Measurements from ENCODE around the gene E2F8.

The E2F8 gene

GRCh38 chr11:19252394-19253152, 11.8 kb upstream of the E2F8 start:
- DNase-seq = no peak

GRCh38 chr11:19251577-19251976, 10.8 kb upstream of the E2F8 start:
- DNase-seq = no peak

GRCh38 chr11:19246816-19247215, 6.1 kb upstream of the E2F8 start:
- no peak for DNase-seq

GRCh38 chr11:19245351-19245750, 4.6 kb upstream of the E2F8 start:
- no peak for DNase-seq

- DNase-seq = no peak
Observed at GRCh38 chr11:19244621-19245020, 3.9 kb upstream of the E2F8 start.

GRCh38 chr11:19244084-19244483, 3.3 kb upstream of the E2F8 start:
- no peak for DNase-seq

GRCh38 chr11:19243613-19244012, 2.9 kb upstream of the E2F8 start:
- no peak for DNase-seq

- DNase-seq = no peak
Observed at GRCh38 chr11:19243143-19243542, 2.4 kb upstream of the E2F8 start.

- no peak for DNase-seq
Observed at GRCh38 chr11:19242179-19242932, 1.6 kb upstream of the E2F8 start.

- DNase-seq = no peak
Observed at GRCh38 chr11:19241260-19242178, 774 bp upstream of the E2F8 start.

GRCh38 chr11:19239039-19239438, 1.7 kb downstream of the E2F8 start:
- no peak for DNase-seq

GRCh38 chr11:19237813-19238212, 2.9 kb downstream of the E2F8 start:
- no peak for DNase-seq

GRCh38 chr11:19237381-19237780, 3.4 kb downstream of the E2F8 start:
- no peak for DNase-seq

- DNase-seq = no peak
Observed at GRCh38 chr11:19234231-19234817, 6.4 kb downstream of the E2F8 start.

GRCh38 chr11:19232910-19233503, 7.7 kb downstream of the E2F8 start:
- DNase-seq = no peak

- no peak for DNase-seq
Observed at GRCh38 chr11:19229671-19230070, 11.1 kb downstream of the E2F8 start.

- DNase-seq = no peak
Observed at GRCh38 chr11:19228968-19229367, 11.8 kb downstream of the E2F8 start.

- DNase-seq = no peak
Observed at GRCh38 chr11:19226378-19227195, 14.2 kb downstream of the E2F8 start.

- no peak for DNase-seq
Observed at GRCh38 chr11:19225581-19225980, 15.2 kb downstream of the E2F8 start.

- DNase-seq = no peak
Observed at GRCh38 chr11:19225123-19225522, 15.6 kb downstream of the E2F8 start.
